ENCODE results near the gene SRP72. TPM values are rescaled to one million over a fixed set of nuclear protein-coding genes. Genes with fewer than 3 reads are reported as not detected.

SRP72 gene
- total RNA-seq: 111 TPM
- 100 to 1,000 TPM; 116 to 196 (median 155) TPM for polyA plus RNA-seq

- H3K4me1 ChIP-seq (ENCODE audit: control insufficient read depth, insufficient read depth, low read length, poor library complexity, severe bottlenecking): peaks cover 35% of the 10 kb centered on the region
- ATAC-seq (ENCODE audit: low read depth in 2 of 2) (peak; percentile 96 to 99), DNase-seq (peak; percentile 90 to 95 (median 90))
- H3K9me3 Mint-ChIP-seq: no peaks in the 10 kb centered on the region
- peak within 1 kb of the TSS; percentile 98 to 99 (median 98) for H3K27ac Mint-ChIP-seq
- no peaks in the 10 kb centered on the region for H3K9me3 ChIP-seq (ENCODE audit: control insufficient read depth in 2 of 2, low read length in 2 of 2)
- H3K4me1 Mint-ChIP-seq: peaks cover 38 to 72% (median 55%) of the 10 kb centered on the region in 4 donors
- H3K27ac ChIP-seq (ENCODE audit: insufficient read depth, low read length, poor library complexity, severe bottlenecking): peak within 1 kb of the TSS; percentile 87
- H3K36me3 ChIP-seq (ENCODE audit: control insufficient read depth, insufficient read depth, low read length): peaks cover 21% of the 10 kb centered on the region
- no peaks in the 10 kb centered on the region for H3K27me3 ChIP-seq (ENCODE audit: control insufficient read depth, insufficient read depth, low read length)
- peak within 1 kb of the TSS; percentile 100 for H3K4me3 ChIP-seq (ENCODE audit: low read depth, low read length)
- H3K4me3 Mint-ChIP-seq: peak within 1 kb of the TSS; percentile 96 to 99 (median 97)
- peaks cover 14% of the 10 kb centered on the region for H3K36me3 Mint-ChIP-seq
- H3K27me3 Mint-ChIP-seq: no peaks in the 10 kb centered on the region
Measured at GRCh38 chr4:56467284-56468096, at the start of gene SRP72. Gene SRP72, plus strand, starts transcription at chr4:56467617. Its CDS starts 19 bp downstream, at chr4:56467636.

- H3K9me3 Mint-ChIP-seq: peaks cover 0 to 2% (median 0%) of the 10 kb centered on the region in 7 donors
- H3K36me3 Mint-ChIP-seq: peaks cover 3% of the 10 kb centered on the region
- no peaks in the 10 kb centered on the region for H3K4me1 ChIP-seq (ENCODE audit: control insufficient read depth, insufficient read depth, low read length, poor library complexity, severe bottlenecking)
- no peaks in the 10 kb centered on the region for H3K27me3 Mint-ChIP-seq
- H3K27me3 ChIP-seq (ENCODE audit: control insufficient read depth, insufficient read depth, low read length): no peaks in the 10 kb centered on the region
- no peak for DNase-seq
- ATAC-seq (ENCODE audit: low read depth in 2 of 2): no peak
- no peak overlapping the region for H3K27ac Mint-ChIP-seq
- no peaks in the 10 kb centered on the region for H3K9me3 ChIP-seq (ENCODE audit: control insufficient read depth in 2 of 2, low read length in 2 of 2)
- no peak overlapping the region for H3K27ac ChIP-seq (ENCODE audit: insufficient read depth, low read length, poor library complexity, severe bottlenecking)
- no peak overlapping the region for H3K4me3 Mint-ChIP-seq
- no peak overlapping the region for H3K4me3 ChIP-seq (ENCODE audit: low read depth, low read length)
- H3K4me1 Mint-ChIP-seq: peaks cover 5 to 28% (median 12%) of the 10 kb centered on the region in 4 donors
- peaks cover 2% of the 10 kb centered on the region for H3K36me3 ChIP-seq (ENCODE audit: control insufficient read depth, insufficient read depth, low read length)
Measured at GRCh38 chr4:56424176-56424575, 43.2 kb upstream of the SRP72 start.

GRCh38 chr4:56424697-56425514 is 42.5 kb upstream of the SRP72 start:
- Mint-ChIP-seq H3K27ac (no peak overlapping the region), H3K9me3 (peaks cover 0 to 2% (median 0%) of the 10 kb centered on the region in 7 donors), H3K27me3 (no peaks in the 10 kb centered on the region), H3K36me3 (peaks cover 3% of the 10 kb centered on the region), H3K4me3 (no peak overlapping the region), H3K4me1 (peaks cover 7 to 30% (median 15%) of the 10 kb centered on the region in 4 donors)
- Histone ChIP-seq H3K36me3 (ENCODE audit: control insufficient read depth, insufficient read depth, low read length) (peaks cover 2% of the 10 kb centered on the region), H3K4me3 (ENCODE audit: low read depth, low read length) (no peak overlapping the region), H3K27me3 (ENCODE audit: control insufficient read depth, insufficient read depth, low read length) (no peaks in the 10 kb centered on the region), H3K9me3 (ENCODE audit: control insufficient read depth in 2 of 2, low read length in 2 of 2) (no peaks in the 10 kb centered on the region), H3K4me1 (ENCODE audit: control insufficient read depth, insufficient read depth, low read length, poor library complexity, severe bottlenecking) (no peaks in the 10 kb centered on the region), H3K27ac (ENCODE audit: insufficient read depth, low read length, poor library complexity, severe bottlenecking) (no peak overlapping the region)
- ATAC-seq (ENCODE audit: low read depth in 2 of 2) (no peak), DNase-seq (peak; percentile 27 to 64 (median 58))

- Histone ChIP-seq H3K4me1 (ENCODE audit: control insufficient read depth, insufficient read depth, low read length, poor library complexity, severe bottlenecking) (no peaks in the 10 kb centered on the region), H3K4me3 (ENCODE audit: low read depth, low read length) (no peak overlapping the region), H3K36me3 (ENCODE audit: control insufficient read depth, insufficient read depth, low read length) (peaks cover 2% of the 10 kb centered on the region), H3K9me3 (ENCODE audit: control insufficient read depth in 2 of 2, low read length in 2 of 2) (no peaks in the 10 kb centered on the region), H3K27ac (ENCODE audit: insufficient read depth, low read length, poor library complexity, severe bottlenecking) (no peak overlapping the region), H3K27me3 (ENCODE audit: control insufficient read depth, insufficient read depth, low read length) (no peaks in the 10 kb centered on the region)
- ATAC-seq (ENCODE audit: low read depth in 2 of 2) (no peak), DNase-seq (no peak)
- H3K4me1 Mint-ChIP-seq: peaks cover 7 to 30% (median 18%) of the 10 kb centered on the region in 4 donors
- peaks cover 3% of the 10 kb centered on the region for H3K36me3 Mint-ChIP-seq
- peaks cover 0 to 2% (median 0%) of the 10 kb centered on the region in 7 donors for H3K9me3 Mint-ChIP-seq
- no peak overlapping the region for H3K4me3 Mint-ChIP-seq
- H3K27me3 Mint-ChIP-seq: no peaks in the 10 kb centered on the region
- H3K27ac Mint-ChIP-seq: no peak overlapping the region
Measured at GRCh38 chr4:56425518-56425917, 41.9 kb upstream of the SRP72 start.

- no peaks in the 10 kb centered on the region for H3K4me1 ChIP-seq (ENCODE audit: control insufficient read depth, insufficient read depth, low read length, poor library complexity, severe bottlenecking)
- H3K27ac ChIP-seq (ENCODE audit: insufficient read depth, low read length, poor library complexity, severe bottlenecking): no peak overlapping the region
- H3K27me3 ChIP-seq (ENCODE audit: control insufficient read depth, insufficient read depth, low read length): no peaks in the 10 kb centered on the region
- H3K4me3 ChIP-seq (ENCODE audit: low read depth, low read length): no peak overlapping the region
- H3K27ac Mint-ChIP-seq: no peak overlapping the region
- peaks cover 7 to 30% (median 22%) of the 10 kb centered on the region in 4 donors for H3K4me1 Mint-ChIP-seq
- no peak overlapping the region for H3K4me3 Mint-ChIP-seq
- no peaks in the 10 kb centered on the region for H3K9me3 ChIP-seq (ENCODE audit: control insufficient read depth in 2 of 2, low read length in 2 of 2)
- no peak for DNase-seq
- no peak for ATAC-seq (ENCODE audit: low read depth in 2 of 2)
- H3K27me3 Mint-ChIP-seq: no peaks in the 10 kb centered on the region
- H3K9me3 Mint-ChIP-seq: peaks cover 0 to 2% (median 0%) of the 10 kb centered on the region in 7 donors
- no peaks in the 10 kb centered on the region for H3K36me3 ChIP-seq (ENCODE audit: control insufficient read depth, insufficient read depth, low read length)
- peaks cover 3% of the 10 kb centered on the region for H3K36me3 Mint-ChIP-seq
Measured at GRCh38 chr4:56426273-56426672, 41.1 kb upstream of the SRP72 start.

GRCh38 chr4:56427179-56427578 is 40.2 kb upstream of the SRP72 start:
- no peaks in the 10 kb centered on the region for H3K27me3 Mint-ChIP-seq
- H3K36me3 Mint-ChIP-seq: peaks cover 3% of the 10 kb centered on the region
- Histone ChIP-seq H3K4me1 (ENCODE audit: control insufficient read depth, insufficient read depth, low read length, poor library complexity, severe bottlenecking) (no peaks in the 10 kb centered on the region), H3K27ac (ENCODE audit: insufficient read depth, low read length, poor library complexity, severe bottlenecking) (no peak overlapping the region), H3K4me3 (ENCODE audit: low read depth, low read length) (no peak overlapping the region), H3K36me3 (ENCODE audit: control insufficient read depth, insufficient read depth, low read length) (no peaks in the 10 kb centered on the region), H3K9me3 (ENCODE audit: control insufficient read depth in 2 of 2, low read length in 2 of 2) (no peaks in the 10 kb centered on the region), H3K27me3 (ENCODE audit: control insufficient read depth, insufficient read depth, low read length) (no peaks in the 10 kb centered on the region)
- H3K4me1 Mint-ChIP-seq: peaks cover 11 to 34% (median 26%) of the 10 kb centered on the region in 4 donors
- no peak for DNase-seq
- H3K27ac Mint-ChIP-seq: no peak overlapping the region
- no peak overlapping the region for H3K4me3 Mint-ChIP-seq
- peaks cover 0 to 2% (median 0%) of the 10 kb centered on the region in 7 donors for H3K9me3 Mint-ChIP-seq
- no peak for ATAC-seq (ENCODE audit: low read depth in 2 of 2)

- peaks cover 11% of the 10 kb centered on the region for H3K4me1 ChIP-seq (ENCODE audit: control insufficient read depth, insufficient read depth, low read length, poor library complexity, severe bottlenecking)
- Mint-ChIP-seq H3K36me3 (peaks cover 3% of the 10 kb centered on the region), H3K27me3 (no peaks in the 10 kb centered on the region), H3K4me3 (no peak overlapping the region), H3K9me3 (peaks cover 0 to 2% (median 0%) of the 10 kb centered on the region in 7 donors), H3K27ac (no peak overlapping the region), H3K4me1 (peaks cover 14 to 42% (median 32%) of the 10 kb centered on the region in 4 donors)
- DNase-seq (no peak), ATAC-seq (ENCODE audit: low read depth in 2 of 2) (no peak)
- H3K9me3 ChIP-seq (ENCODE audit: control insufficient read depth in 2 of 2, low read length in 2 of 2): no peaks in the 10 kb centered on the region
- H3K27me3 ChIP-seq (ENCODE audit: control insufficient read depth, insufficient read depth, low read length): no peaks in the 10 kb centered on the region
- no peak overlapping the region for H3K4me3 ChIP-seq (ENCODE audit: low read depth, low read length)
- no peak overlapping the region for H3K27ac ChIP-seq (ENCODE audit: insufficient read depth, low read length, poor library complexity, severe bottlenecking)
- no peaks in the 10 kb centered on the region for H3K36me3 ChIP-seq (ENCODE audit: control insufficient read depth, insufficient read depth, low read length)
Measured at GRCh38 chr4:56430203-56430602, 37.2 kb upstream of the SRP72 start.

Data from CD4-positive, CD25-positive, alpha-beta regulatory T cell (primary cell).